Fibroblast of lung (primary cell): ENCODE measurements around the gene NR1I3. TPM values are rescaled to one million over a fixed set of nuclear protein-coding genes. Genes with fewer than 3 reads are reported as not detected.

Source experiments
- DNase-seq, 2 donors: peaks; one replicate each; pipeline versions ENCODE4 v3.0.0 to v3.0.0-alpha.2; 2010; ENCODE audit warnings: low read depth in 2 of 2
- H2AFZ ChIP-seq: 2 replicates; pipeline ENCODE4 v1.5.1; 2012; ENCODE audit warnings: low read length, control low read depth, inconsistent platforms
- H3K27ac ChIP-seq: 2 replicates; pipeline ENCODE4 v1.5.1; 2011; ENCODE audit warnings: low read length, control low read depth; ENCODE audit not compliant: insufficient read depth
- H3K27me3 ChIP-seq: 2 replicates; pipeline ENCODE4 v1.5.1; 2011; ENCODE audit warnings: mild to moderate bottlenecking, low read length; ENCODE audit not compliant: control insufficient read depth, insufficient read depth
- H3K36me3 ChIP-seq: 2 replicates; pipeline ENCODE4 v1.5.1; 2011; ENCODE audit warnings: low read length; ENCODE audit not compliant: control insufficient read depth, insufficient read depth
- H3K4me1 ChIP-seq: 2 replicates; pipeline ENCODE4 v1.5.1; 2011; ENCODE audit warnings: low read length; ENCODE audit not compliant: control insufficient read depth, insufficient read depth; ENCODE audit errors: extremely low read depth
- H3K4me2 ChIP-seq: 2 replicates; pipeline ENCODE4 v1.5.1; 2011; ENCODE audit warnings: low read length, control low read depth; ENCODE audit not compliant: insufficient read depth; ENCODE audit errors: extremely low read depth
- H3K4me3 ChIP-seq, 4 experiments: fragments of 200-600 bp in 1 of 4; sonication (generic) in 1 of 4; replicated peaks in 1 of 4; 2 replicates each; pipeline ENCODE4 v1.5.1; 2011 to 2016; ENCODE audit warnings: low read length in 4 of 4, low read depth in 3 of 4, mild to moderate bottlenecking in 3 of 4, control low read depth in 2 of 4, inconsistent platforms in 1 of 4, mixed read lengths in 1 of 4; ENCODE audit not compliant: insufficient read depth in 1 of 4; ENCODE audit errors: control extremely low read depth in 1 of 4
- H3K79me2 ChIP-seq: 2 replicates; pipeline ENCODE4 v1.5.1; 2012; ENCODE audit warnings: mild to moderate bottlenecking, low read length, inconsistent platforms; ENCODE audit not compliant: control insufficient read depth, insufficient read depth
- H3K9ac ChIP-seq: 2 replicates; pipeline ENCODE4 v1.5.1; 2011; ENCODE audit warnings: mild to moderate bottlenecking, low read length, control low read depth; ENCODE audit not compliant: insufficient read depth
- H3K9me3 ChIP-seq: 2 replicates; pipeline ENCODE4 v1.5.1; 2012; ENCODE audit warnings: low read depth, low read length; ENCODE audit not compliant: control insufficient read depth, insufficient read depth
- H4K20me1 ChIP-seq: 2 replicates; pipeline ENCODE4 v1.5.1; 2011; ENCODE audit warnings: low read length; ENCODE audit not compliant: control insufficient read depth, insufficient read depth; ENCODE audit errors: extremely low read depth
- CTCF ChIP-seq, 2 donors: IDR thresholded peaks in 1 of 2; conservative IDR thresholded peaks in 1 of 2; 1 replicate in 1 of 2; 2 replicates in 1 of 2; pipeline ENCODE4 v1.5.1; 2011 to 2012; ENCODE audit warnings: low read length in 2 of 2, control low read depth in 1 of 2, inconsistent platforms in 1 of 2, low read depth in 1 of 2, mild to moderate bottlenecking in 1 of 2
- EZH2 ChIP-seq: IDR thresholded peaks from 2 replicates; pipeline ENCODE4 v1.5.1; 2012; ENCODE audit warnings: low read length, control low read depth, mild to moderate bottlenecking; ENCODE audit errors: missing control alignments
- polyA plus RNA-seq, 2 donors: library from polyadenylated mRNA; depleted of rRNA in 1 of 2; stranded (reverse) in 1 of 2; unstranded in 1 of 2; fragments of >200 nt; gene quantifications; 2 replicates each; pipeline ENCODE4 v1.2.1, GENCODE V29; 2011 to 2012; ENCODE audit warnings: missing spikeins in 1 of 2
- total RNA-seq: library from RNA; depleted of rRNA; stranded (reverse); fragments of >200 nt; gene quantifications from 2 replicates; pipeline ENCODE4 v1.2.1, GENCODE V29; 2014

NR1I3 gene
- total and polyA plus RNA-seq, 2 donors (not counting 1 experiment from before 2014, with no cell fraction given): not detected

DNA sequence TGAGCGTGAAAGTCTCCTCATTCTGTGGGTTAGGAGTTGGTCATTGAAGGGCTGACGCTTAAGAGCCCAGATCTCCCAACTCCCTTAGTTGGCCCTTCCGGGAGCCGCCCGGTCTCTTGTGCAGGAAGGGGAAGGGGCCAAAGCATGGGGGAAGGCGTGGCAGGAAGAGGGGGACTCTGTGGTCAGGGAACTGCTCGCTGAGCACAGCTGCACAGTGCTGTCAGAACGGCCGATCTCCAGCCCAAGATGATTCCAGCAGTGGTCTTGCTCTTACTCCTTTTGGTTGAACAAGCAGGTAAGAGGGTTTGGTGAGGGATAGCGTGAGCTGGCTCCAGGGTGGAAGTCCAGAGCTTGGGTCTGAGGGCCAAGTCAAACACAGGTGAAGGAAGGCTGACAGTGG is 22.9 kb downstream of the NR1I3 start, which contains the start of gene FCER1G:
Gene FCER1G, plus strand, starts transcription at position 220 of the 400 bp plus-strand sequence. Its CDS starts 27 bp downstream, at position 247.
- Histone ChIP-seq H3K9me3 (no peaks in the 10 kb centered on the region), H3K4me3 (no peak within 1 kb of the TSS), H4K20me1 (no peaks in the 10 kb centered on the region), H3K4me1 (peaks cover 14% of the 10 kb centered on the region), H3K79me2 (no peaks in the 10 kb centered on the region), H3K36me3 (peaks cover 12% of the 10 kb centered on the region), H3K4me2 (no peak within 1 kb of the TSS), H2AFZ (no peak within 1 kb of the TSS), H3K9ac (no peak within 1 kb of the TSS), H3K27ac (no peak within 1 kb of the TSS), H3K27me3 (no peaks in the 10 kb centered on the region)
- no peak for DNase-seq
- TF ChIP-seq CTCF (conservative IDR thresholded peaks at IDR 0.05 in 1 of 2, IDR thresholded peaks at IDR 0.05 in 1 of 2; ENCODE audit: low read depth in 1 of 2, low read length in 2 of 2) (no peak), EZH2 (no peak)

- Histone ChIP-seq H3K9me3 (no peaks in the 10 kb centered on the region), H3K4me1 (peaks cover 14% of the 10 kb centered on the region), H3K4me3 (no peak overlapping the region), H4K20me1 (no peaks in the 10 kb centered on the region), H3K4me2 (no peak overlapping the region), H3K27ac (no peak overlapping the region), H3K9ac (no peak overlapping the region), H2AFZ (no peak overlapping the region), H3K79me2 (no peaks in the 10 kb centered on the region), H3K27me3 (no peaks in the 10 kb centered on the region), H3K36me3 (peaks cover 12% of the 10 kb centered on the region)
- DNase-seq: no peak
- TF ChIP-seq EZH2: no peak
- no peak for TF ChIP-seq CTCF (conservative IDR thresholded peaks at IDR 0.05 in 1 of 2, IDR thresholded peaks at IDR 0.05 in 1 of 2; ENCODE audit: low read depth in 1 of 2, low read length in 2 of 2)
Observed at GRCh38 chr1:161214369-161214768, 23.6 kb downstream of the NR1I3 start.

DNA sequence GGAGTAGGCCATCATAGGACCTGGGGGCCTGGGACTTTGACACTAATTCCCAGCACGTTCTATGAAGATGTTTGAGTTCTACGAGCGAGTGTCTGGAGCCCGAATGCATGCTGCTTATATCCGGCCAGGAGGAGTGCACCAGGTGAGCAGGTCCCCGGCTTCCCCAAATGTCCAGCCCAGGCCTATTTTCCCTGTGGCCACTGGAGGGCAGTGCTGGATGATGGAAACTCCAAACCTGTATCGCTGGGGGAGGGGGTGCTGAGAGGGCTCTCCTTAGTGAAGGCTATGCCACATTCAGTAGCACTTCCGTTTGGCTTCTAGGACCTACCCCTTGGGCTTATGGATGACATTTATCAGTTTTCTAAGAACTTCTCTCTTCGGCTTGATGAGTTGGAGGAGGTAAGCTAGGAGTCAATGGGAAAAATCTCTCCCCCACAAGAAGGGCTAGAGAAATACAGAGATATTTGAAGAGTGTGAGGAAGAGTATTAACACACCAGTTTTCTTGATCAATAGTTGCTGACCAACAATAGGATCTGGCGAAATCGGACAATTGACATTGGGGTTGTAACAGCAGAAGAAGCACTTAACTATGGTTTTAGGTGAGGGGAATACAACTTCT is 28.1 kb downstream of the NR1I3 start:
- Histone ChIP-seq H2AFZ (no peak overlapping the region), H3K9me3 (no peaks in the 10 kb centered on the region), H3K4me3 (no peak overlapping the region), H3K4me1 (peaks cover 8% of the 10 kb centered on the region), H4K20me1 (no peaks in the 10 kb centered on the region), H3K4me2 (no peak overlapping the region), H3K36me3 (peaks cover 21% of the 10 kb centered on the region), H3K27ac (no peak overlapping the region), H3K27me3 (no peaks in the 10 kb centered on the region), H3K9ac (no peak overlapping the region), H3K79me2 (peaks cover 4% of the 10 kb centered on the region)
- DNase-seq: peak; percentile 55 to 70
- TF ChIP-seq EZH2 (no peak), CTCF (conservative IDR thresholded peaks at IDR 0.05 in 1 of 2, IDR thresholded peaks at IDR 0.05 in 1 of 2; ENCODE audit: low read depth in 1 of 2, low read length in 2 of 2) (peak; percentile 95)
